Mesodermal cell (in vitro differentiated cells): ENCODE data around the gene SACM1L.
"Not testable (repeated sequence)": the region's sequence is repeated elsewhere in the genome, so short reads cannot be mapped to it uniquely, and the experiment has no call there.

Experiments
- H3K27ac ChIP-seq: 2 replicates; pipeline ENCODE4 v1.7.0; 2013; ENCODE audit warnings: mild to moderate bottlenecking, low read depth, low read length, moderate library complexity; ENCODE audit not compliant: severe bottlenecking
- H3K36me3 ChIP-seq: 2 replicates; pipeline ENCODE4 v1.7.1; 2013; ENCODE audit warnings: mild to moderate bottlenecking, low read length, moderate library complexity; ENCODE audit not compliant: control insufficient read depth, insufficient read depth
- H3K4me1 ChIP-seq: one replicate; pipeline ENCODE4 v1.7.1; 2013; ENCODE audit warnings: mild to moderate bottlenecking, low read length; ENCODE audit not compliant: insufficient read depth, control insufficient read depth, poor library complexity, severe bottlenecking
- H3K4me3 ChIP-seq: 2 replicates; pipeline ENCODE4 v1.7.0; 2013; ENCODE audit warnings: low read length, control low read depth, mild to moderate bottlenecking; ENCODE audit not compliant: insufficient read depth, poor library complexity, severe bottlenecking; ENCODE audit errors: extremely low read depth
- H3K9me3 ChIP-seq: 2 replicates; pipeline ENCODE4 v1.7.1; 2013; ENCODE audit warnings: mild to moderate bottlenecking, low read length, moderate library complexity; ENCODE audit not compliant: control insufficient read depth
- WGBS, 2 experiments: methylation state at CpG; one replicate each; pipeline ENCODE4 v1.1.5; 2013; ENCODE audit warnings: missing lambda C conversion rate in 2 of 2; ENCODE audit not compliant: insufficient coverage in 2 of 2; 5-methylcytosine and 5-hydroxymethylcytosine counted together

The SACM1L gene

GRCh38 chr3:45757141-45757540, 67.9 kb downstream of the SACM1L start:
- not testable (repeated sequence) for H3K4me3 ChIP-seq, H3K36me3 ChIP-seq, H3K27ac ChIP-seq, H3K9me3 ChIP-seq, H3K4me1 ChIP-seq
- WGBS, 2 experiments = 78 to 79% methylated on average over 4 of the region's 7 CpGs

GRCh38 chr3:45758871-45759270, 69.7 kb downstream of the SACM1L start:
- H3K4me3 ChIP-seq = no peak overlapping the region

GRCh38 chr3:45759851-45760250, 70.7 kb downstream of the SACM1L start:
- H3K27ac ChIP-seq = no peak overlapping the region
- no peaks in the 10 kb centered on the region for H3K36me3 ChIP-seq
- no peak overlapping the region for H3K4me3 ChIP-seq
- no peaks in the 10 kb centered on the region for H3K9me3 ChIP-seq
- 91 to 97% methylated on average over 10 to 12 of the region's 12 CpGs for WGBS, 2 experiments
- H3K4me1 ChIP-seq = no peaks in the 10 kb centered on the region

More at GRCh38 chr3:45758871-45759270, 69.7 kb downstream of the SACM1L start:
- Histone ChIP-seq H3K9me3 (no peaks in the 10 kb centered on the region), H3K27ac (no peak overlapping the region), H3K4me1 (no peaks in the 10 kb centered on the region), H3K36me3 (no peaks in the 10 kb centered on the region)
- WGBS, 2 experiments = 83 to 92% methylated on average over 12 to 15 of the region's 16 CpGs

GRCh38 chr3:45760878-45761711, 71.9 kb downstream of the SACM1L start:
- Histone ChIP-seq H3K4me1 (no peaks in the 10 kb centered on the region), H3K9me3 (no peaks in the 10 kb centered on the region), H3K4me3 (no peak overlapping the region), H3K36me3 (no peaks in the 10 kb centered on the region), H3K27ac (no peak overlapping the region)
- WGBS, 2 experiments = 39 to 51% methylated on average over 8 to 11 of the region's 14 CpGs

GRCh38 chr3:45761831-45762230, 72.6 kb downstream of the SACM1L start:
- 90 to 93% methylated on average over 8 to 10 of the region's 10 CpGs for WGBS, 2 experiments
- Histone ChIP-seq H3K9me3 (no peaks in the 10 kb centered on the region), H3K36me3 (no peaks in the 10 kb centered on the region)

GRCh38 chr3:45762647-45763302, 73.6 kb downstream of the SACM1L start:
- WGBS, 2 experiments = 89 to 92% methylated on average over 17 to 19 of the region's 19 CpGs
- no peaks in the 10 kb centered on the region for H3K4me1 ChIP-seq

More at GRCh38 chr3:45761831-45762230, 72.6 kb downstream of the SACM1L start:
- Histone ChIP-seq H3K27ac (no peak overlapping the region), H3K4me1 (no peaks in the 10 kb centered on the region), H3K4me3 (no peak overlapping the region)

DNA sequence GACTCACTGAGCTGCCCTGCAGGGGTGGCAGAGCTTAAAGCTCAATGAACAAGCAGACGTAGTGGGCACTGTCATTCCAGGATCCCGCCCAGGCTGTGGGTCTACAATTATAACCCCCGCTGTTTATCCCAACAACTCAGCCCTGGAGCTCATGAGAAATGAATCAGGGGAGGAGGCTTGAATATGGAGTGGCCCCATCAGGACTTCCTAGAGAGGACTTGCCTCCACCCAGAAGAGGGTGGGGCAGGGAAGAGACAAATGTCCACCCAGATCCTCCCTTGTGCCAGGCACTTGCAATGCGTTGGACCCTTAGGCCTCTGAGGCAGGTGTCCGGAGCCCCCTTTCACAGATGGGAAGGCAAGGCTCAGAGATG, 74.1 kb downstream of the SACM1L start:
- H3K36me3 ChIP-seq = no peaks in the 10 kb centered on the region
- no peak overlapping the region for H3K27ac ChIP-seq
- H3K4me3 ChIP-seq = no peak overlapping the region
- 89 to 97% methylated on average over 4 of the region's 5 CpGs for WGBS, 2 experiments
- no peaks in the 10 kb centered on the region for H3K4me1 ChIP-seq
- H3K9me3 ChIP-seq = no peaks in the 10 kb centered on the region

More at GRCh38 chr3:45762647-45763302, 73.6 kb downstream of the SACM1L start:
- Histone ChIP-seq H3K4me3 (no peak overlapping the region), H3K27ac (no peak overlapping the region), H3K36me3 (no peaks in the 10 kb centered on the region), H3K9me3 (no peaks in the 10 kb centered on the region)

DNA sequence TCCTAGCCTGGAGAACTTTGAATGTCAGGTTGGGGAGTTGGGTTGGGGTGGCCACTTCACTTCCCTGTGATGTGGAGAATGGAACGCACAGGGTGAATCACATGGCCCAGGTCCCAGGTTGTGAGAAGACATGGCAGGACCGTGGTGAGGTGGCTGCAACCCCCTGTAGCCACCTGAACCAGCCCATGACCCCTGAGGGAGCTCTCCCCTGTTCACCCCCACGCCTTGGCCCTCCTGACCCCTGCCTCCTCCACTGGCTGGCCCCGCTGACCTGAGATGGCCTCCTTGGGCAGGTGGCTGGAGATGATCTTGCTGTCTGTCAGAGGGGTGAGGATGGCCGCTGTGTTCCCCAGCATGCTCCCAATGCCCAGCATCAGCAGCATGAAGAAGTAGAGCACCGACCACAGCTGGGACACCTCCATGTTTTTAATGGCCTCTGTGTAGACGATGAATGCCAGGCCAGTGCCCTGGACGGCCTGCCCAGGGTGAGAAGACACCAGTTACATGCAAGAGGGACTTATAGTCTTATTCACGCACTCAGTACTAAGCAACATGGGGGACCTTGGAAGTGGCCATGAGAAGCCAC, 76.2 kb downstream of the SACM1L start:
- 94 to 95% methylated on average over 7 of the region's 9 CpGs for whole genome bisulfite sequencing, 2 experiments
- no peaks in the 10 kb centered on the region for H3K36me3 ChIP-seq
- H3K4me3 ChIP-seq = no peak overlapping the region
- no peaks in the 10 kb centered on the region for H3K9me3 ChIP-seq
- H3K4me1 ChIP-seq = no peaks in the 10 kb centered on the region
- no peak overlapping the region for H3K27ac ChIP-seq

GRCh38 chr3:45765958-45766357, 76.8 kb downstream of the SACM1L start:
- WGBS, 2 experiments = 83 to 87% methylated on average over 5 to 6 of the region's 8 CpGs
- Histone ChIP-seq H3K4me3 (no peak overlapping the region), H3K4me1 (no peaks in the 10 kb centered on the region), H3K27ac (no peak overlapping the region), H3K36me3 (no peaks in the 10 kb centered on the region), H3K9me3 (no peaks in the 10 kb centered on the region)

DNA sequence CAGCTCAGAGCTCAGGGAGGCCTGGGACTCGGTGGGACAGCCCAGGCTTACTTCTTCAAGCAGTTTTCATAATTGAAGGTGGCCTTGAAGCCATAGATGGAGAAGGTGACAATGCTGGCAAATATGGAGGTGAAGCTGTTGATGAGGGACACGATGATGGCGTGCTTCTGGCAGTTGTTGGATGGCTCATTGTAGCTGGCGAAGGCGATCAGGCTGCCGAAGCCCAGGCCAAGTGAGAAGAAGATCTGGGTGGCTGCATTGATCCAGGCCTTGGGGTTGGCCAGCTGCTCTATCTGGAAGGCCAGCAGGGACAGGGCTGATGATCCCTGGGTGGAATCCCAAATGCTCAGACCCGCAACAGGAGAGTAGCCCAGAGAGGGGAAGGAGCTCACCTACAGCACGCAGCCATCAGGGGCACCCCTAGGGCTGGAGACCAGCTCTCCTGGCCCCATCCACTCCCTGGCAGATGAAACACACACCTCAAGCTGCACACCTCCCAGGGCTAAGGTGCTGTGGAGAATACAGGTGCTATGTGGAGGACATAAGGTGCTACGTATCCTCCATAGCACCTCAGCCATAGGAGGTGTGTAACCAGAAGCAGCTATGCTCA, 82.1 kb downstream of the SACM1L start:
- Histone ChIP-seq H3K27ac (no peak overlapping the region), H3K9me3 (no peaks in the 10 kb centered on the region), H3K4me3 (no peak overlapping the region), H3K36me3 (no peaks in the 10 kb centered on the region), H3K4me1 (no peaks in the 10 kb centered on the region)
- WGBS, 2 experiments = 87 to 88% methylated on average over 5 to 8 of the region's 9 CpGs
